ACC112 (cell line): ENCODE measurements around the gene B3GLCT.

ENCODE experiments used
- H2AFZ ChIP-seq: fragments of 200-600 bp; sonication (generic); one replicate; pipeline ENCODE4 v1.6.0; 2017; ENCODE audit warnings: antibody characterized with exemption, low read length; ENCODE audit not compliant: unreplicated experiment
- H3K27ac ChIP-seq: fragments of 200-600 bp; sonication (generic); 2 replicates; pipeline ENCODE4 v1.5.1; 2014; ENCODE audit warnings: low read depth, mild to moderate bottlenecking, antibody characterized with exemption, low read length, moderate library complexity
- H3K27me3 ChIP-seq: fragments of 200-600 bp; sonication (generic); 2 replicates; pipeline ENCODE4 v1.6.1; 2014; ENCODE audit warnings: mild to moderate bottlenecking, antibody characterized with exemption, low read length, moderate library complexity, mixed read lengths; ENCODE audit not compliant: insufficient read depth
- H3K36me3 ChIP-seq: fragments of 200-600 bp; sonication (generic); 2 replicates; pipeline ENCODE4 v1.6.1; 2016; ENCODE audit warnings: mild to moderate bottlenecking, antibody characterized with exemption, low read length, moderate library complexity, mixed read lengths; ENCODE audit not compliant: insufficient read depth
- H3K4me1 ChIP-seq: fragments of 200-600 bp; sonication (generic); one replicate; pipeline ENCODE4 v1.6.1; 2016; ENCODE audit warnings: low read length, mixed read lengths; ENCODE audit not compliant: insufficient read depth, unreplicated experiment, control insufficient read depth
- H3K4me3 ChIP-seq: fragments of 200-600 bp; sonication (generic); 2 replicates; pipeline ENCODE4 v1.5.1; 2014; ENCODE audit warnings: mild to moderate bottlenecking, low read depth, low read length
- H3K79me2 ChIP-seq: fragments of 200-600 bp; sonication (generic); one replicate; pipeline ENCODE4 v1.6.0; 2016; ENCODE audit warnings: low read length; ENCODE audit not compliant: control insufficient read depth, unreplicated experiment, insufficient read depth

Gene B3GLCT

DNA sequence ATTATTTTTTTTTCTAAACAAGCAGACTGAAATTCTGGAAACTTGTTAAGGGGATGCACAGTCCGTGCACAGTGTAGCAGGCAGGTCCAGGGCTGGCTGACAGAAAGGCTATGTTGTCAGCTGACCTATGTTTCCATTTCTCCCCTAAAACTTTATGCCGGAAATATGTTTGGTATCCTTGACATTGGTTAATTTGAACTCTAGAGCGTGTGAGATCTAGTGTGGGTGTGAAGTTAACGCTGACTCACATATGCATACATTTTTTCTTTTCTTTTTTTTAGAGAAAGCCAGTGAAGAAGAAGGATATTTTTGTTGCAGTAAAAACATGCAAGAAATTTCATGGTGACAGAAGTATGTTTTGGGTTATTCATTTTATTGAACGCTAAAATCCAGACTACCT lies 76.6 kb downstream of the B3GLCT start:
- Histone ChIP-seq H3K79me2 (no peaks in the 10 kb centered on the region), H3K27me3 (no peaks in the 10 kb centered on the region), H2AFZ (no peak overlapping the region), H3K27ac (no peak overlapping the region), H3K36me3 (no peaks in the 10 kb centered on the region), H3K4me1 (no peaks in the 10 kb centered on the region), H3K4me3 (no peak overlapping the region)

DNA sequence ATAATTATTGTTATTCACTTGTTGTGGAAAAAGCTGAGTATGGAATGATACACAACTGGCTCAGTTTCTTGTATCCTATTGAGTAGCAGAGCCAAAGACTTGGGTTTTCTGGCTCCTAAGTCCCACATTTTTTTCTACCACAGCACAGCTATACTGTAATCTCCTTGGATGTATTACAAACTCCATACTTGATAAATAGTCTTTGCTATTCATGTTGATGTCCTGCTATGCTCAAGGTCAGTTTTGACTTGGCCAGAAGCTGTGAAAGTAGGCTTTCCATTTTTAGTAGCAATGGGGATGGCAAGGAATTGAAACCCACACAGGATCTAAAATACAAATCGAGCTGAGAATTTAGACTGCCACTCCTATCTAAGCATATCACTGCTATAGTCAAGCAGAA lies 79.1 kb downstream of the B3GLCT start:
- Histone ChIP-seq H3K4me3 (no peak overlapping the region), H3K27ac (no peak overlapping the region), H3K4me1 (no peaks in the 10 kb centered on the region), H3K36me3 (no peaks in the 10 kb centered on the region), H2AFZ (no peak overlapping the region), H3K27me3 (no peaks in the 10 kb centered on the region), H3K79me2 (no peaks in the 10 kb centered on the region)

GRCh38 chr13:31282741-31283455 lies 83.1 kb downstream of the B3GLCT start:
- Histone ChIP-seq H3K27ac (no peak overlapping the region), H3K79me2 (no peaks in the 10 kb centered on the region), H3K4me3 (no peak overlapping the region), H3K27me3 (no peaks in the 10 kb centered on the region), H3K36me3 (0 out of 2 replicates have a peak, but pooled peaks cover 4% of the 10 kb centered on the region), H3K4me1 (no peaks in the 10 kb centered on the region), H2AFZ (no peak overlapping the region)

- Histone ChIP-seq H3K79me2 (no peaks in the 10 kb centered on the region), H3K4me1 (no peaks in the 10 kb centered on the region), H3K27ac (no peak overlapping the region), H3K4me3 (no peak overlapping the region), H2AFZ (no peak overlapping the region), H3K36me3 (peaks cover 10% of the 10 kb centered on the region; the same call in 1 of the 2 replicates), H3K27me3 (no peaks in the 10 kb centered on the region)
Observed at GRCh38 chr13:31286930-31287329, 87.2 kb downstream of the B3GLCT start.

DNA sequence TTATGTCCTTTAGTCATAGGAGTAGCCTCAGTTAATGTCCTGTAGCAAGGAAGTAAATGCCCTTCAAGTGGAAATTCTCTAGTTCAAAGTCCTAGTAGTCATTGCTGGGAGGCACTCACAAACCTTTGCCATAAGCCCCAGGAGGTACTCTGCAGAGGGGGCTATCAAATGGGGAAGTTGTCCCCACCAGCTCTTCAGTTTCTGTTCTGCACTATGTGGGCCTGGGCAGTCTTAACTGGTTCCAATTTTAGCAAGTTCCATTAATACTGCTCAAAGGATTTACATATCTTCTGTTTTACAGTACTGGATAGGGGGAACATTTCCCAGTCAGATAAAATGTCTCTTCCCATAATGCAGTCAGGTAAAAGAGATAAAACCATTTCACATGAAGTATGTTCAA lies 101.3 kb downstream of the B3GLCT start:
- Histone ChIP-seq H2AFZ (no peak overlapping the region), H3K79me2 (no peaks in the 10 kb centered on the region), H3K27me3 (no peaks in the 10 kb centered on the region), H3K4me3 (no peak overlapping the region), H3K4me1 (no peaks in the 10 kb centered on the region), H3K27ac (no peak overlapping the region), H3K36me3 (no peaks in the 10 kb centered on the region)

- Histone ChIP-seq H3K4me1 (no peaks in the 10 kb centered on the region), H3K27me3 (no peaks in the 10 kb centered on the region), H2AFZ (no peak overlapping the region), H3K27ac (no peak overlapping the region), H3K4me3 (no peak overlapping the region), H3K79me2 (no peaks in the 10 kb centered on the region), H3K36me3 (no peaks in the 10 kb centered on the region)
Observed at GRCh38 chr13:31310356-31310755, 110.6 kb downstream of the B3GLCT start.

DNA sequence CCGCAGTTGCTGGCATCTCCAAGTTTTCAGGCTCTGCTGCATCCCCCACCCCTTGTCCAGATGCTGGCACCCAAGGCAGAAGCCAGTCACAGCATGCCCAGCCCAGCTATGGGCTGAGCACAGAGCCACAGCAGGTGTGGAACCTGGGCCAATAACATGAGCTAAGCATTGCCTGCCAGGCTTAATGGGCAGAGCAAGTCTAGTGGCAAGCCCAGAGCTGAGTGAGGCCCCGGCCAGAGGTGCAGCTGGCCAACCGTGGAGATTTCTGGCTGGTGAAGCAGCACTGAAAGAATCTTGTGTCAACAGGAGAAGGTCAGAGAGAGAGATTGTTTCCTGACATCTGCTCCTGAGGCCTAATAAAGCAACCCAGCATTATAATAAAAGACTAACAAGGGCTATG lies 111.0 kb downstream of the B3GLCT start:
- H2AFZ ChIP-seq = no peak overlapping the region
- H3K36me3 ChIP-seq = no peaks in the 10 kb centered on the region
- H3K27me3 ChIP-seq = no peaks in the 10 kb centered on the region
- H3K4me1 ChIP-seq = no peaks in the 10 kb centered on the region
- no peak overlapping the region for H3K4me3 ChIP-seq
- H3K27ac ChIP-seq = no peak overlapping the region
- no peaks in the 10 kb centered on the region for H3K79me2 ChIP-seq

DNA sequence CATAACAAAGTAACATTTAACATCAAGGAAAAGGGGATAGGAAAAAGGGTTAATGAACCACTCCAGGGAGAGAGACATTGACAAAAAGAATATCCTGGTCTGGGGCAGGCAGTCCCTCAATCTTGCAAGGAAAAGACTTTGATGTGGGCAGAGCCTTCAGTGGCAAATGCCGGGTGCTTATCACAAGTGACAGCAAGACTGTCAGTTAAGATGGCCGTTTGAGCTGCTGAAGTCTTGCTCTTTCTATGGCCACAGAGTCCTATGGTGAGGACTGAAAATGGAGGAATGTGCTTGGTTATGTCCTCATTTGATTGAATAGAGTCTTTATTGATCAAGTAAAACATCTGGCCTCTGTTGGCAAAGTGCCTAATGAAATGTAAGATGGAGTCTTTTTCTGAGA lies 112.1 kb downstream of the B3GLCT start:
- no peaks in the 10 kb centered on the region for H3K4me1 ChIP-seq
- no peaks in the 10 kb centered on the region for H3K79me2 ChIP-seq
- H3K36me3 ChIP-seq = no peaks in the 10 kb centered on the region
- no peak overlapping the region for H2AFZ ChIP-seq
- H3K27me3 ChIP-seq = no peaks in the 10 kb centered on the region
- H3K27ac ChIP-seq = no peak overlapping the region
- no peak overlapping the region for H3K4me3 ChIP-seq

GRCh38 chr13:31314961-31315360 lies 115.2 kb downstream of the B3GLCT start:
- Histone ChIP-seq H3K27me3 (no peaks in the 10 kb centered on the region), H3K36me3 (no peaks in the 10 kb centered on the region), H3K79me2 (no peaks in the 10 kb centered on the region), H3K4me3 (no peak overlapping the region), H3K4me1 (no peaks in the 10 kb centered on the region), H2AFZ (no peak overlapping the region), H3K27ac (no peak overlapping the region)

- Histone ChIP-seq H2AFZ (no peak overlapping the region), H3K36me3 (no peaks in the 10 kb centered on the region), H3K4me3 (no peak overlapping the region), H3K27ac (no peak overlapping the region), H3K4me1 (peaks cover 3% of the 10 kb centered on the region), H3K79me2 (no peaks in the 10 kb centered on the region), H3K27me3 (no peaks in the 10 kb centered on the region)
Observed at GRCh38 chr13:31320946-31321345, 121.2 kb downstream of the B3GLCT start.

- Histone ChIP-seq H3K4me3 (no peak overlapping the region), H3K79me2 (no peaks in the 10 kb centered on the region), H3K27me3 (no peaks in the 10 kb centered on the region), H3K4me1 (peaks cover 3% of the 10 kb centered on the region), H3K27ac (no peak overlapping the region), H3K36me3 (no peaks in the 10 kb centered on the region), H2AFZ (no peak overlapping the region)
Observed at GRCh38 chr13:31321457-31321856, 121.7 kb downstream of the B3GLCT start.
